ENCODE results near the gene SLC25A29.

The SLC25A29 gene

GRCh38 chr14:100342195-100342594, 36.0 kb upstream of the SLC25A29 start:
- Histone ChIP-seq H3K4me3 (ENCODE audit: low read depth in 1 of 2, low read length in 2 of 2) (no peak overlapping the region), H3K9ac (ENCODE audit: low read depth in 1 of 2, low read length in 2 of 2) (no peak overlapping the region), H3K9me3 (ENCODE audit: control insufficient read depth in 1 of 2, low read length in 2 of 2) (no peaks in the 10 kb centered on the region), H3K27ac (ENCODE audit: low read depth, low read length) (peak overlapping the region; percentile 66), H3K36me3 (ENCODE audit: control insufficient read depth in 1 of 2, insufficient read depth in 2 of 2, low read length in 2 of 2) (peaks cover 18 to 44% of the 10 kb centered on the region in 2 donors), H3K4me1 (ENCODE audit: control insufficient read depth in 1 of 2, insufficient read depth in 2 of 2, low read length in 2 of 2) (peaks cover 13 to 16% of the 10 kb centered on the region in 2 donors), H3K27me3 (ENCODE audit: control insufficient read depth in 1 of 2, insufficient read depth in 2 of 2, low read length in 2 of 2) (no peaks in the 10 kb centered on the region)

GRCh38 chr14:100341301-100342031, 35.2 kb upstream of the SLC25A29 start:
- H3K9me3 ChIP-seq (ENCODE audit: control insufficient read depth in 1 of 2, low read length in 2 of 2) = no peaks in the 10 kb centered on the region
- H3K36me3 ChIP-seq (ENCODE audit: control insufficient read depth in 1 of 2, insufficient read depth in 2 of 2, low read length in 2 of 2) = peaks cover 14 to 44% of the 10 kb centered on the region in 2 donors
- peak overlapping the region; percentile 27 for H3K27ac ChIP-seq (ENCODE audit: low read depth, low read length)
- peaks cover 13 to 16% of the 10 kb centered on the region in 2 donors for H3K4me1 ChIP-seq (ENCODE audit: control insufficient read depth in 1 of 2, insufficient read depth in 2 of 2, low read length in 2 of 2)
- no peak overlapping the region for H3K4me3 ChIP-seq (ENCODE audit: low read depth in 1 of 2, low read length in 2 of 2)
- no peaks in the 10 kb centered on the region for H3K27me3 ChIP-seq (ENCODE audit: control insufficient read depth in 1 of 2, insufficient read depth in 2 of 2, low read length in 2 of 2)
- H3K9ac ChIP-seq (ENCODE audit: low read depth in 1 of 2, low read length in 2 of 2) = peak overlapping the region in 1 of 2 donors; percentile 20

GRCh38 chr14:100340423-100340813, 34.2 kb upstream of the SLC25A29 start:
- H3K9ac ChIP-seq (ENCODE audit: low read depth in 1 of 2, low read length in 2 of 2) = no peak overlapping the region
- peaks cover 10 to 36% of the 10 kb centered on the region in 2 donors for H3K36me3 ChIP-seq (ENCODE audit: control insufficient read depth in 1 of 2, insufficient read depth in 2 of 2, low read length in 2 of 2)
- H3K4me1 ChIP-seq (ENCODE audit: control insufficient read depth in 1 of 2, insufficient read depth in 2 of 2, low read length in 2 of 2) = peaks cover 13 to 16% of the 10 kb centered on the region in 2 donors
- H3K27ac ChIP-seq (ENCODE audit: low read depth, low read length) = peak overlapping the region; percentile 5
- no peaks in the 10 kb centered on the region for H3K27me3 ChIP-seq (ENCODE audit: control insufficient read depth in 1 of 2, insufficient read depth in 2 of 2, low read length in 2 of 2)
- H3K4me3 ChIP-seq (ENCODE audit: low read depth in 1 of 2, low read length in 2 of 2) = no peak overlapping the region
- H3K9me3 ChIP-seq (ENCODE audit: control insufficient read depth in 1 of 2, low read length in 2 of 2) = no peaks in the 10 kb centered on the region

GRCh38 chr14:100339766-100340422, 33.6 kb upstream of the SLC25A29 start:
- H3K27ac ChIP-seq (ENCODE audit: low read depth, low read length) = peak overlapping the region; percentile 5
- H3K27me3 ChIP-seq (ENCODE audit: control insufficient read depth in 1 of 2, insufficient read depth in 2 of 2, low read length in 2 of 2) = no peaks in the 10 kb centered on the region
- H3K4me3 ChIP-seq (ENCODE audit: low read depth in 1 of 2, low read length in 2 of 2) = no peak overlapping the region
- peak overlapping the region in 1 of 2 donors; percentile 18 for H3K9ac ChIP-seq (ENCODE audit: low read depth in 1 of 2, low read length in 2 of 2)
- no peaks in the 10 kb centered on the region for H3K9me3 ChIP-seq (ENCODE audit: control insufficient read depth in 1 of 2, low read length in 2 of 2)
- peaks cover 13 to 16% of the 10 kb centered on the region in 2 donors for H3K4me1 ChIP-seq (ENCODE audit: control insufficient read depth in 1 of 2, insufficient read depth in 2 of 2, low read length in 2 of 2)
- H3K36me3 ChIP-seq (ENCODE audit: control insufficient read depth in 1 of 2, insufficient read depth in 2 of 2, low read length in 2 of 2) = peaks cover 13 to 40% of the 10 kb centered on the region in 2 donors

- Histone ChIP-seq H3K27ac (ENCODE audit: low read depth, low read length) (no peak overlapping the region), H3K27me3 (ENCODE audit: control insufficient read depth in 1 of 2, insufficient read depth in 2 of 2, low read length in 2 of 2) (no peaks in the 10 kb centered on the region), H3K36me3 (ENCODE audit: control insufficient read depth in 1 of 2, insufficient read depth in 2 of 2, low read length in 2 of 2) (peaks cover 17 to 43% of the 10 kb centered on the region in 2 donors)
Measured at GRCh38 chr14:100336618-100337530, 30.6 kb upstream of the SLC25A29 start.

GRCh38 chr14:100334904-100335303, 28.7 kb upstream of the SLC25A29 start:
- Histone ChIP-seq H3K27ac (ENCODE audit: low read depth, low read length) (no peak overlapping the region), H3K9ac (ENCODE audit: low read depth in 1 of 2, low read length in 2 of 2) (no peak overlapping the region), H3K27me3 (ENCODE audit: control insufficient read depth in 1 of 2, insufficient read depth in 2 of 2, low read length in 2 of 2) (no peaks in the 10 kb centered on the region), H3K4me3 (ENCODE audit: low read depth in 1 of 2, low read length in 2 of 2) (no peak overlapping the region), H3K36me3 (ENCODE audit: control insufficient read depth in 1 of 2, insufficient read depth in 2 of 2, low read length in 2 of 2) (peaks cover 12 to 38% of the 10 kb centered on the region in 2 donors), H3K9me3 (ENCODE audit: control insufficient read depth in 1 of 2, low read length in 2 of 2) (no peaks in the 10 kb centered on the region), H3K4me1 (ENCODE audit: control insufficient read depth in 1 of 2, insufficient read depth in 2 of 2, low read length in 2 of 2) (no peaks in the 10 kb centered on the region)

More at GRCh38 chr14:100336618-100337530, 30.6 kb upstream of the SLC25A29 start:
- H3K9ac ChIP-seq (ENCODE audit: low read depth in 1 of 2, low read length in 2 of 2) = no peak overlapping the region
- H3K9me3 ChIP-seq (ENCODE audit: control insufficient read depth in 1 of 2, low read length in 2 of 2) = no peaks in the 10 kb centered on the region
- H3K4me3 ChIP-seq (ENCODE audit: low read depth in 1 of 2, low read length in 2 of 2) = no peak overlapping the region
- peaks cover 7 to 10% of the 10 kb centered on the region in 2 donors for H3K4me1 ChIP-seq (ENCODE audit: control insufficient read depth in 1 of 2, insufficient read depth in 2 of 2, low read length in 2 of 2)

- no peaks in the 10 kb centered on the region for H3K9me3 ChIP-seq (ENCODE audit: control insufficient read depth in 1 of 2, low read length in 2 of 2)
- no peak overlapping the region for H3K27ac ChIP-seq (ENCODE audit: low read depth, low read length)
- H3K4me3 ChIP-seq (ENCODE audit: low read depth in 1 of 2, low read length in 2 of 2) = no peak overlapping the region
- H3K4me1 ChIP-seq (ENCODE audit: control insufficient read depth in 1 of 2, insufficient read depth in 2 of 2, low read length in 2 of 2) = no peaks in the 10 kb centered on the region
- no peak overlapping the region for H3K9ac ChIP-seq (ENCODE audit: low read depth in 1 of 2, low read length in 2 of 2)
- no peaks in the 10 kb centered on the region for H3K27me3 ChIP-seq (ENCODE audit: control insufficient read depth in 1 of 2, insufficient read depth in 2 of 2, low read length in 2 of 2)
- H3K36me3 ChIP-seq (ENCODE audit: control insufficient read depth in 1 of 2, insufficient read depth in 2 of 2, low read length in 2 of 2) = peaks cover 8 to 30% of the 10 kb centered on the region in 2 donors
Measured at GRCh38 chr14:100333827-100334226, 27.6 kb upstream of the SLC25A29 start.

- Histone ChIP-seq H3K4me1 (ENCODE audit: control insufficient read depth in 1 of 2, insufficient read depth in 2 of 2, low read length in 2 of 2) (no peaks in the 10 kb centered on the region), H3K9me3 (ENCODE audit: control insufficient read depth in 1 of 2, low read length in 2 of 2) (no peaks in the 10 kb centered on the region), H3K27me3 (ENCODE audit: control insufficient read depth in 1 of 2, insufficient read depth in 2 of 2, low read length in 2 of 2) (no peaks in the 10 kb centered on the region), H3K27ac (ENCODE audit: low read depth, low read length) (no peak overlapping the region), H3K4me3 (ENCODE audit: low read depth in 1 of 2, low read length in 2 of 2) (no peak overlapping the region), H3K36me3 (ENCODE audit: control insufficient read depth in 1 of 2, insufficient read depth in 2 of 2, low read length in 2 of 2) (peaks cover 8 to 30% of the 10 kb centered on the region in 2 donors), H3K9ac (ENCODE audit: low read depth in 1 of 2, low read length in 2 of 2) (no peak overlapping the region)
Measured at GRCh38 chr14:100333311-100333710, 27.1 kb upstream of the SLC25A29 start.

- no peak overlapping the region for H3K9ac ChIP-seq (ENCODE audit: low read depth in 1 of 2, low read length in 2 of 2)
- H3K27me3 ChIP-seq (ENCODE audit: control insufficient read depth in 1 of 2, insufficient read depth in 2 of 2, low read length in 2 of 2) = no peaks in the 10 kb centered on the region
- no peaks in the 10 kb centered on the region for H3K9me3 ChIP-seq (ENCODE audit: control insufficient read depth in 1 of 2, low read length in 2 of 2)
- no peak overlapping the region for H3K4me3 ChIP-seq (ENCODE audit: low read depth in 1 of 2, low read length in 2 of 2)
- no peak overlapping the region for H3K27ac ChIP-seq (ENCODE audit: low read depth, low read length)
- H3K36me3 ChIP-seq (ENCODE audit: control insufficient read depth in 1 of 2, insufficient read depth in 2 of 2, low read length in 2 of 2) = peaks cover 8 to 27% of the 10 kb centered on the region in 2 donors
- no peaks in the 10 kb centered on the region for H3K4me1 ChIP-seq (ENCODE audit: control insufficient read depth in 1 of 2, insufficient read depth in 2 of 2, low read length in 2 of 2)
Measured at GRCh38 chr14:100332797-100333196, 26.6 kb upstream of the SLC25A29 start.
